ENCODE results near the gene RGS2.

RGS2 gene

GRCh38 chr1:192783791-192784190 is 25.0 kb upstream of the RGS2 start:
- Mint-ChIP-seq H3K4me3 (no peak overlapping the region), H3K36me3 (ENCODE audit: insufficient read depth) (no peaks in the 10 kb centered on the region), H3K9me3 (no peaks in the 10 kb centered on the region), H3K4me1 (ENCODE audit: low read depth in 2 of 2) (no peaks in the 10 kb centered on the region), H3K27ac (no peak overlapping the region), H3K27me3 (peaks cover 13 to 30% of the 10 kb centered on the region in 2 donors)
- ATAC-seq (replicated peaks): no peak
- no peak for DNase-seq

GRCh38 chr1:192784397-192784796 is 24.4 kb upstream of the RGS2 start:
- H3K27me3 Mint-ChIP-seq: peaks cover 13 to 30% of the 10 kb centered on the region in 2 donors
- H3K4me3 Mint-ChIP-seq: no peak overlapping the region
- DNase-seq: no peak

DNA sequence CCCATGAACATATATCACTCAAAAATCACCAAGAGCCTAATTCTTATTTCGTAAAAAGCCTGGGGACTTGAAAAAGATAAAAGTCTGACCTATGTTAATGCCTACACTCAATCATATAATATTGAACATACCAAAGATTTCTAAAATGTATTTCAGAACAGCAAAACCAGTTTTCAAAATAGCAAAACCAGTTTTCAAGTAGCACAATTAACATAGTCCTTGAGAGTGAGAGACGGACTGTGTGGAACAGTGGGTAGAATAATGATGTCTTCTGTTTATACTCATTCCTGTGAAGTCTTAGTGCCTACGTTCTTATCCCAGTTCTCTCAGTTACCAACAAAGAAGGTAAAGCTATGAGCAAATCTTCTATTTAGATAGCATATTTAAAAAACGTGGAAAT is 22.3 kb upstream of the RGS2 start:
- DNase-seq (no peak), ATAC-seq (replicated peaks) (no peak)
- H3K36me3 Mint-ChIP-seq (ENCODE audit: insufficient read depth): no peaks in the 10 kb centered on the region
- peaks cover 17 to 20% of the 10 kb centered on the region in 2 donors for H3K27me3 Mint-ChIP-seq
- H3K27ac Mint-ChIP-seq: no peak overlapping the region
- H3K4me1 Mint-ChIP-seq (ENCODE audit: low read depth in 2 of 2): no peaks in the 10 kb centered on the region
- H3K9me3 Mint-ChIP-seq: no peaks in the 10 kb centered on the region
- no peak overlapping the region for H3K4me3 Mint-ChIP-seq

More at GRCh38 chr1:192784397-192784796, 24.4 kb upstream of the RGS2 start:
- H3K36me3 Mint-ChIP-seq (ENCODE audit: insufficient read depth): no peaks in the 10 kb centered on the region
- no peak overlapping the region for H3K27ac Mint-ChIP-seq
- H3K4me1 Mint-ChIP-seq (ENCODE audit: low read depth in 2 of 2): no peaks in the 10 kb centered on the region
- H3K9me3 Mint-ChIP-seq: no peaks in the 10 kb centered on the region
- ATAC-seq (replicated peaks): no peak

DNA sequence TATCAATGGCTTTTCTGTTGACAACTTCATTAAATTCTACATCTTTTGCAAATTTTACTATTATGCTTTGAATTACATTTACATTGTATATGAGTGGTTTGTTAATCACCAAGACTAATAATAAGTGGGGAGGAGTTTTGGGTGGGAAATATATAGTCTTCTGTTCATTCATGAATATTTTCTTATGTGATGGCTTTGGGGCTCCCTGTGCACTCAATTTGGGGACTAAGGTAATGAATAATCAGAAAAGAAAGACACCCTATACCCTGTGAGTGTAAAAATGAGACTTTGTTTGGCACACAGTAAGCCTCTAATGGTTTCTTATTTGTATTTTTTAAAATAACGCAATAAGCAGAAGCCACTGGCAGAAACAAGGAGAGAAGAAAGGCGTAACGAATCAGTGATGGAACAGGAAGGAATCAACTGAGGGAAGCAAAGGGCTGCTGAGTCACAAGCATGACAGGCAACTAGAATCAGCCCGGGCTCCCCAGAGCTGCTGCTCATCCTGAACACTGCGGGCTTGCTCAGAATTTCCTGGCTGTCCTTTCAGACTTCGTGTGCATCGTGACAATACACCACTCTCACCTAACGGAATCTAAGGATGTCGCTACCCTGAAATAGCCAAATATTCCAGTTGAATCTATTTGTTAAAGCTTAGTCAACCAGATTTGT is 20.8 kb upstream of the RGS2 start:
- no peak for DNase-seq
- Mint-ChIP-seq H3K36me3 (ENCODE audit: insufficient read depth) (no peaks in the 10 kb centered on the region), H3K27ac (no peak overlapping the region), H3K9me3 (no peaks in the 10 kb centered on the region), H3K4me1 (ENCODE audit: low read depth in 2 of 2) (no peaks in the 10 kb centered on the region), H3K4me3 (no peak overlapping the region), H3K27me3 (peaks cover 12 to 17% of the 10 kb centered on the region in 2 donors)
- ATAC-seq (replicated peaks): no peak

- ATAC-seq (replicated peaks): no peak
- Mint-ChIP-seq H3K4me3 (no peak overlapping the region), H3K27me3 (peaks cover 0 to 11% of the 10 kb centered on the region in 2 donors), H3K9me3 (no peaks in the 10 kb centered on the region), H3K36me3 (ENCODE audit: insufficient read depth) (no peaks in the 10 kb centered on the region), H3K27ac (no peak overlapping the region), H3K4me1 (ENCODE audit: low read depth in 2 of 2) (peaks cover 0 to 4% of the 10 kb centered on the region in 2 donors)
- no peak for DNase-seq
These were observed 19.0 kb upstream of the RGS2 start for GRCh38 chr1:192789871-192790270.

DNA sequence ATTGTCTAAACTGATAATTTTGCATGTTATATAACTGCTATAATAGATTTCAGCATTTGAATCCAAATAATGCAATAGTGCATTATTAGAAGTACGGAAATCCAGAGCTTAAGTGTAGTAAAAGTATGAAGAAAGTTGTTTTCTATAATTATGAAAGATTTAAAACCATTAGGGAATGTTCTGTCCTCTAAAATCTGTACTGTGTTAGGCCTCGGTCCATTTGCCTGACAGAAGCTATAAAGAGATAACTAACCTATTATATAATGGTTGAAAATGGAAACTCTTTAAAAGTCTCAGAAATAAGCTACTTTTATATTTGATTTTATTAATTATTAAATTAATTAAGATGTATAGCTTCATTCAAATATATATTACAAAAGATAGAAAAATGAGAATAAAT is 16.2 kb upstream of the RGS2 start:
- Mint-ChIP-seq H3K4me1 (ENCODE audit: low read depth in 2 of 2) (peaks cover 0 to 4% of the 10 kb centered on the region in 2 donors), H3K36me3 (ENCODE audit: insufficient read depth) (no peaks in the 10 kb centered on the region), H3K9me3 (no peaks in the 10 kb centered on the region), H3K27ac (no peak overlapping the region), H3K27me3 (peaks cover 0 to 10% of the 10 kb centered on the region in 2 donors), H3K4me3 (no peak overlapping the region)
- no peak for DNase-seq
- no peak for ATAC-seq (replicated peaks)

DNA sequence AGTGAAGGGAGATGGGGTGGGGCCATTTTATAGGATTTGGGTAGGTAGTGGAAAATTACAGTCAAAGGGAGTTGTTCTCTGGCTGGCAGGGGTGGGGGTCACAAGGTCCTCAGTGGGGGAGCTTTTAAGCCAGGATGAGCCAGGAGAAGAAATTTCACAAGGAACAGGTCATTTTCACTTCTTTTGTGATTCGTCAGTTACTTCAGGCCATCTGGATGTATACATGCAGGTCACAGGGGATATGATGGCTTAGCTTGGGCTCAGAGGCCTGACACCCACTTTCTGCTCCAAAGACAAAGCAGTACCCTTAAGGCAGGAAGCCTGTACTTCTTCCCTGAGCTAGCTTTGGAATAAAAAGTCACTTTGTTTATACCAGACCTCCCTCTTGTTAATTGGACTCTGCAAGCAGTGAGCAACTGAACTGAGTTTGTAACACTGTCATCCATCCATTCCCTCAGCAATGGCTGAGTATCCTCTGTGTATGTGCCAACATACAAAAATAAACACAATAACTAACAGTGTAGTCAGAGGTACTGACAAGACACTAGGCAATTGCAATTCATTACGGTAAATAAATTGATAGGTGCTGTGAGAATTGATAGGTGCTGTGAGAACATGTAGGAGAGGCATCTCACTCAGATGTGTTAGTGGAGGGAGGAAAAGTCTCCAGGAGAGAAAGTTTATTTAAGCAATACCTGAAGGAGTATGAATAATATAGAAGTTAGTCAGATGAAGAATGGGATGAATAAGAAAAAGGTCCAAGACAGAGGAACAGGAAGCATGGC is 14.7 kb upstream of the RGS2 start:
- ATAC-seq (replicated peaks) (no peak), DNase-seq (no peak)
- H3K36me3 Mint-ChIP-seq (ENCODE audit: insufficient read depth): no peaks in the 10 kb centered on the region
- H3K9me3 Mint-ChIP-seq: no peaks in the 10 kb centered on the region
- peaks cover 0 to 4% of the 10 kb centered on the region in 2 donors for H3K4me1 Mint-ChIP-seq (ENCODE audit: low read depth in 2 of 2)
- H3K4me3 Mint-ChIP-seq: no peak overlapping the region
- H3K27ac Mint-ChIP-seq: peak overlapping the region in 1 of 2 donors; percentile 29
- H3K27me3 Mint-ChIP-seq: peaks cover 0 to 4% of the 10 kb centered on the region in 2 donors

DNA sequence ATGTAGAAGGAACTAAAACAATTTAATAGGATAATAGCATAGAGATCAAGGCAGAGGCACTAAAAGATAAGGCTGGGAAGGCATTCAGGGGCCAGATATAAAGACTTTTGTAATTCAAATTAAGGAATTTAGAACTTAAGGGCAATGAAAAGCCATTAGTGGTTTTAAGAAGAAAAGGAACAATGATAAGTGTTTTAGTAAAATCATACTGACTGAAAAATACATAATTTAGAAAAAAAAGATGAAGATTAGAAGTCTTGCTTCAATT is 14.1 kb upstream of the RGS2 start:
- H3K36me3 Mint-ChIP-seq (ENCODE audit: insufficient read depth): no peaks in the 10 kb centered on the region
- peaks cover 0 to 4% of the 10 kb centered on the region in 2 donors for H3K4me1 Mint-ChIP-seq (ENCODE audit: low read depth in 2 of 2)
- no peaks in the 10 kb centered on the region for H3K9me3 Mint-ChIP-seq
- peaks cover 0 to 4% of the 10 kb centered on the region in 2 donors for H3K27me3 Mint-ChIP-seq
- no peak for DNase-seq
- peak overlapping the region in 1 of 2 donors; percentile 29 for H3K27ac Mint-ChIP-seq
- no peak for ATAC-seq (replicated peaks)
- no peak overlapping the region for H3K4me3 Mint-ChIP-seq

DNA sequence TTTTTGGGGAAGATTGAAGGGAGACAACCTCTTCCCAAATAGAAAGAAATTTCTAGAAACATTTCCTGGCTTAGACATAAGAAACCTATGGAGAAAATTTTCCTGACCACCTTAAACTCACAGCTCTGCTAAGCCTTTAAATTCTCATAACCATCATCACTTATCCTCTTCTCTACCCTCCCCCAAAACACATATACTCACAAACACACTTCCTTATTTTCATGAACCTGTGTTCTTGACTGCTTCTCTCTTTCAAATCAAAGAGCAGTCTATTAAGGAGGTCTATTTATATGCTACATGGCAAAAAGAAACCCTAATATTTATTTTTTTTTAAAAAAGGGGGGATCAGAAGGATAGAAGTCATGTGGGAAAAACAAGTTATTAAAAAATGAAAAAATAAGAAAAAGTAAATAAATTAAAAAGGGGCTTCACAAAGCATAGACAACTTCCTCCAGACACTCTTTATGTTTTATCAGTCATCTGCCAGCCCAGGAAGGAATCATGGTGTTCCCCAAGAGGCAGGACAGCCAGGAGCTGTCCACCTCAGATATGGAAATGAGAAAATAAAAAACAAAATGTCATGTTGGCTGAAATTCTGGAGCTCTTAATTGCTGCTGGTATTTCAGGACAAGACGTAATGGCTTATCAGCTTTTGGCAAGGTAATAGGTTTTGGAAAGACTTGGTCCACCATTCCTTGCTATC is 12.8 kb upstream of the RGS2 start:
- no peaks in the 10 kb centered on the region for H3K36me3 Mint-ChIP-seq (ENCODE audit: insufficient read depth)
- peaks cover 0 to 3% of the 10 kb centered on the region in 2 donors for H3K27me3 Mint-ChIP-seq
- H3K9me3 Mint-ChIP-seq: no peaks in the 10 kb centered on the region
- DNase-seq (no peak), ATAC-seq (replicated peaks) (no peak)
- H3K27ac Mint-ChIP-seq: no peak overlapping the region
- H3K4me3 Mint-ChIP-seq: no peak overlapping the region
- peaks cover 0 to 4% of the 10 kb centered on the region in 2 donors for H3K4me1 Mint-ChIP-seq (ENCODE audit: low read depth in 2 of 2)

- no peaks in the 10 kb centered on the region for H3K9me3 Mint-ChIP-seq
- H3K4me1 Mint-ChIP-seq (ENCODE audit: low read depth in 2 of 2): peaks cover 0 to 4% of the 10 kb centered on the region in 2 donors
- H3K27ac Mint-ChIP-seq: no peak overlapping the region
- DNase-seq (no peak), ATAC-seq (replicated peaks) (no peak)
- no peaks in the 10 kb centered on the region for H3K36me3 Mint-ChIP-seq (ENCODE audit: insufficient read depth)
- no peaks in the 10 kb centered on the region for H3K27me3 Mint-ChIP-seq
- no peak overlapping the region for H3K4me3 Mint-ChIP-seq
These were observed 11.7 kb upstream of the RGS2 start for GRCh38 chr1:192797143-192797542.

DNA sequence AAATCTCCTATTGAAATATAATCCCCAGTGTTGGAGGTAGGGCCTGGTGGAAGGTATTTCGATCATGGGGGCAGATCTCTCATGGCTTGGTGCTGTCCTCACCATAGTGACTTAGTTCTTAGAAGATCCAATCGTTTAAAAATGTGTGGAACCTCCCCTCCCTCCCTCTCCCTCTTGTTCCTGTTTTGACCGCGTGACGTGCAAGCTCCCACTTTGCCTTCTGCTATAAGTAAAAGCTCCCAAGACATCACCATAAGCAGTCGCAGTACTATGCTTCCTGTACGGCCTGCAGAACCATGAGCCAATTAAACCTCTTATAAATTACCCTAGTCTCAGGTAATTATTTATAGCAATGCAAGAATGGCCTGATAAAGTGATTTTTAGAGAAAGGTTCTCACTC is 10.9 kb upstream of the RGS2 start:
- ATAC-seq (replicated peaks): no peak
- no peak overlapping the region for H3K27ac Mint-ChIP-seq
- no peak overlapping the region for H3K4me3 Mint-ChIP-seq
- H3K36me3 Mint-ChIP-seq (ENCODE audit: insufficient read depth): no peaks in the 10 kb centered on the region
- peaks cover 0 to 4% of the 10 kb centered on the region in 2 donors for H3K4me1 Mint-ChIP-seq (ENCODE audit: low read depth in 2 of 2)
- H3K9me3 Mint-ChIP-seq: no peaks in the 10 kb centered on the region
- no peak for DNase-seq
- H3K27me3 Mint-ChIP-seq: no peaks in the 10 kb centered on the region

GRCh38 chr1:192801451-192801850 is 7.4 kb upstream of the RGS2 start:
- ATAC-seq (replicated peaks) (no peak), DNase-seq (no peak)
- Mint-ChIP-seq H3K4me1 (ENCODE audit: low read depth in 2 of 2) (no peaks in the 10 kb centered on the region), H3K27me3 (no peaks in the 10 kb centered on the region), H3K27ac (no peak overlapping the region), H3K9me3 (no peaks in the 10 kb centered on the region), H3K4me3 (no peak overlapping the region), H3K36me3 (ENCODE audit: insufficient read depth) (peaks cover 8% of the 10 kb centered on the region)

DNA sequence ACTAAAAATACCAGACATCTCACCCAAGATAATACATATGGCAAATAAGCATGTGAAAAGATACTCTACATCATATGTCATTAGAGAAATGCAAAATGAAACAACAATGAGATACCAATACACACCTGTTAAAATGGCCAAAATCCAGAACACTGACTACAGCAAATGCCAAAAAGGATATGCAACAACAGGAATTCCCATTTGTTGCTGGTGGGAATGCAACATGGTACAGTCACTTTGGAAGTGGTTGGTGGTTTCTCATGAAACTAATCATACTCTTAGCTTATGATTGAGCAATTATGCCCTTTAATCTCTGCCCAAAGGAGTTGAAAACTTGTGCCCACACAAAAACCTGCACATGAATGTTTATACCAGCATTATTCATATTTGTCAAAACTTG is 6.4 kb upstream of the RGS2 start:
- Mint-ChIP-seq H3K36me3 (ENCODE audit: insufficient read depth) (peaks cover 15% of the 10 kb centered on the region), H3K27me3 (no peaks in the 10 kb centered on the region), H3K27ac (no peak overlapping the region), H3K4me3 (no peak overlapping the region), H3K4me1 (ENCODE audit: low read depth in 2 of 2) (peaks cover 7 to 8% of the 10 kb centered on the region in 2 donors), H3K9me3 (no peaks in the 10 kb centered on the region)
- ATAC-seq (replicated peaks) (no peak), DNase-seq (no peak)

- Mint-ChIP-seq H3K4me1 (ENCODE audit: low read depth in 2 of 2) (peaks cover 13 to 16% of the 10 kb centered on the region in 2 donors), H3K27ac (no peak overlapping the region), H3K27me3 (no peaks in the 10 kb centered on the region), H3K36me3 (ENCODE audit: insufficient read depth) (peaks cover 23% of the 10 kb centered on the region), H3K9me3 (no peaks in the 10 kb centered on the region), H3K4me3 (no peak overlapping the region)
- ATAC-seq (replicated peaks) (no peak), DNase-seq (no peak)
These were observed 5.3 kb upstream of the RGS2 start for GRCh38 chr1:192803501-192803900.
